ENCODE results near the gene AKAP3. TPM values are rescaled to one million over a fixed set of nuclear protein-coding genes. Genes with fewer than 3 reads are reported as not detected.

Gene AKAP3
- total RNA-seq, 1 experiment from 2014 or later, result 1.6 TPM

DNA sequence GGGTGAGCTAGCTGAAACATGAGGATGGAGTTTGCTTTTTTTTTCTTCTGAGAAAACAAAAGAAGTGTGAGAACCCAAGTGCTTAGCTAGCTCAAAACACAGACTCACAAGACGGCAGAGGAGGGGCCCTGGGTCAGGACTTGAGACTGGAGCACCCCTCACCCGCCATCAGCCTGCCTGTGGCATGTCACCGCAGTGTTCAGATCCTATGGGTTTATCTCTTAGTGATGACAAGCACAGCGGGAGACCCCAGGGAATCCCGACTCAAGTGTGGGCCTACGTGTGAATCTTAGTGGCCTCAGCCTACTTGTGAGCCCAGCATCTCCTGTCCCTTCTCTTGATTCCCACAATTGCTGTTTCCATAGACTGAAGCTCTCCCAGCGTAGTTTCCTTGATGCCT lies 64.0 kb downstream of the AKAP3 start:
- no peaks in the 10 kb centered on the region for H3K9me3 Mint-ChIP-seq (ENCODE audit: unreplicated experiment)
- ChIA-PET POLR2A (no interaction called here), CTCF (no interaction called here)
- Histone ChIP-seq H3K4me1 (no peaks in the 10 kb centered on the region), H3K27me3 (replicated peaks; ENCODE audit: control insufficient read depth, insufficient read depth, low read length) (no peaks in the 10 kb centered on the region; the same call in 1 of the 2 replicates), H3K9me3 (no peaks in the 10 kb centered on the region), H3K4me3 (ENCODE audit: low read depth, low read length) (no peak overlapping the region), H3K36me3 (ENCODE audit: control insufficient read depth, insufficient read depth, low read length) (no peaks in the 10 kb centered on the region)
- H3K4me1 Mint-ChIP-seq (ENCODE audit: low read depth, unreplicated experiment), result no peaks in the 10 kb centered on the region
- no peak overlapping the region for H3K27ac Mint-ChIP-seq (ENCODE audit: unreplicated experiment)
- H3K4me3 Mint-ChIP-seq (ENCODE audit: unreplicated experiment), result no peak overlapping the region
- TF ChIP-seq, protein P1, sequence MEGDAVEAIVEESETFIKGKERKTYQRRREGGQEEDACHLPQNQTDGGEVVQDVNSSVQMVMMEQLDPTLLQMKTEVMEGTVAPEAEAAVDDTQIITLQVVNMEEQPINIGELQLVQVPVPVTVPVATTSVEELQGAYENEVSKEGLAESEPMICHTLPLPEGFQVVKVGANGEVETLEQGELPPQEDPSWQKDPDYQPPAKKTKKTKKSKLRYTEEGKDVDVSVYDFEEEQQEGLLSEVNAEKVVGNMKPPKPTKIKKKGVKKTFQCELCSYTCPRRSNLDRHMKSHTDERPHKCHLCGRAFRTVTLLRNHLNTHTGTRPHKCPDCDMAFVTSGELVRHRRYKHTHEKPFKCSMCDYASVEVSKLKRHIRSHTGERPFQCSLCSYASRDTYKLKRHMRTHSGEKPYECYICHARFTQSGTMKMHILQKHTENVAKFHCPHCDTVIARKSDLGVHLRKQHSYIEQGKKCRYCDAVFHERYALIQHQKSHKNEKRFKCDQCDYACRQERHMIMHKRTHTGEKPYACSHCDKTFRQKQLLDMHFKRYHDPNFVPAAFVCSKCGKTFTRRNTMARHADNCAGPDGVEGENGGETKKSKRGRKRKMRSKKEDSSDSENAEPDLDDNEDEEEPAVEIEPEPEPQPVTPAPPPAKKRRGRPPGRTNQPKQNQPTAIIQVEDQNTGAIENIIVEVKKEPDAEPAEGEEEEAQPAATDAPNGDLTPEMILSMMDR (IDR thresholded peaks at IDR 0.05; ENCODE audit: insufficient read depth in 1 of 2, low read depth in 1 of 2, low read length in 1 of 2, severe bottlenecking in 1 of 2, unreplicated experiment in 1 of 2), result no peak
- no TSS peak for BruUV-seq (replicated peaks)
- peaks cover 38% of the 10 kb centered on the region for H3K27me3 Mint-ChIP-seq (ENCODE audit: insufficient read depth, unreplicated experiment)
- no peak for DNase-seq
- H3K36me3 Mint-ChIP-seq (ENCODE audit: insufficient read depth, unreplicated experiment), result no peaks in the 10 kb centered on the region
- intact Hi-C loops (cut with micrococcal nuclease; ENCODE audit: unreplicated experiment), result no loop called here

DNA sequence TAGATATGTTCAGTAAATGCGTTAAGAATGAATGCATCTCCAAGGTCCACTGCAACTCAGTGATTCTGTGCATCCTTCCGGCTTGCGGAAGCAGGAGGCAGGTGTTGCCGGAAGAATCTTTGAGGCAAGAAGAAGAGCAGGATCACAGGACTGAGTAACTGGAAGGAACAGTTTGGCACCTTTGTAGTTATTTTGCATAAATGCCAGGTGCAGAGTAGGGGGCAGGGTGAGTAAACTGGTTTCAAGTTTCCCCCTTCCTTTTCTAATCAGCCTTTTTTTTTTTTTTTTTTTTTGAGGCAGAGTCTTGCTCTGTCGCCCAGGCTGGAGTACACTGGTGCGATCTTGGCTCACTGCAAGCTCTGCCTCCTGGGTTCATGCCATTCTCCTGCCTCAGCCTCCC lies 64.6 kb downstream of the AKAP3 start:
- H3K4me1 Mint-ChIP-seq (ENCODE audit: low read depth, unreplicated experiment), result no peaks in the 10 kb centered on the region
- TF ChIP-seq, protein P1 (IDR thresholded peaks at IDR 0.05; ENCODE audit: insufficient read depth in 1 of 2, low read depth in 1 of 2, low read length in 1 of 2, severe bottlenecking in 1 of 2, unreplicated experiment in 1 of 2), result no peak
- DNase-seq, result no peak

DNA sequence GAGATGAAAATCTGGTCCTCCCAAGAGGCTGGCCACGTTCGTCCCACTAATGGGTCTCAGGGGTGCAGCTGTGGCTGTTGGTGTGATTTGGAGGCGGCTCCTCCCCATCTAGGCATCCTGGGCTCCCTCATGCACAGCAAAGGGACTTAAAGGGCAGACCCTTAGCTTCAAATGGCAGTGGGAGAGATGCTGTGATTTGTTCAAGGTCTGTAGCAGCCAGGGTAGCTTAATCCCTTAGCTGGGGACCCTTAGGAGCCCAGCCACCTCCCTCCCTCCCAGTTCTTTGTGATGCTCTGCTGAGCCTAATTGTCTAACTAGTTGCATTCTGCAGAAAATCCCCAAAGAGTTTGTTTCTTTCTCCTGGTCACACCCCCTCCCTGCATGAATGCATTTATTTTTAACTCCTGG lies 68.6 kb downstream of the AKAP3 start:
- Mint-ChIP-seq H3K27ac (ENCODE audit: unreplicated experiment) (no peak overlapping the region), H3K27me3 (ENCODE audit: insufficient read depth, unreplicated experiment) (peaks cover 40% of the 10 kb centered on the region), H3K36me3 (ENCODE audit: insufficient read depth, unreplicated experiment) (no peaks in the 10 kb centered on the region), H3K4me1 (ENCODE audit: low read depth, unreplicated experiment) (no peaks in the 10 kb centered on the region), H3K9me3 (ENCODE audit: unreplicated experiment) (no peaks in the 10 kb centered on the region), H3K4me3 (ENCODE audit: unreplicated experiment) (no peak overlapping the region)
- Histone ChIP-seq H3K27me3 (replicated peaks; ENCODE audit: control insufficient read depth, insufficient read depth, low read length) (no peaks in the 10 kb centered on the region; the same call in 1 of the 2 replicates), H3K4me3 (ENCODE audit: low read depth, low read length) (no peak overlapping the region), H3K4me1 (no peaks in the 10 kb centered on the region), H3K36me3 (ENCODE audit: control insufficient read depth, insufficient read depth, low read length) (no peaks in the 10 kb centered on the region), H3K9me3 (no peaks in the 10 kb centered on the region)
- TF ChIP-seq, protein P1 (IDR thresholded peaks at IDR 0.05; ENCODE audit: insufficient read depth in 1 of 2, low read depth in 1 of 2, low read length in 1 of 2, severe bottlenecking in 1 of 2, unreplicated experiment in 1 of 2), result no peak
- no peak for DNase-seq
- ChIA-PET CTCF (interaction anchor here (0.8 to 1.7 kb wide), 2 partner anchors 60 to 178 kb away, joined by 3 to 11 read pairs; no protein-coding TSS in a partner anchor), POLR2A (no interaction called here)
- BruUV-seq (replicated peaks), result no TSS peak
- intact Hi-C loops (cut with micrococcal nuclease; ENCODE audit: unreplicated experiment), result no loop called here

More for the DNA sequence above, 64.6 kb downstream of the AKAP3 start:
- Mint-ChIP-seq H3K27ac (ENCODE audit: unreplicated experiment) (no peak overlapping the region), H3K4me3 (ENCODE audit: unreplicated experiment) (no peak overlapping the region), H3K9me3 (ENCODE audit: unreplicated experiment) (no peaks in the 10 kb centered on the region), H3K27me3 (ENCODE audit: insufficient read depth, unreplicated experiment) (peaks cover 35% of the 10 kb centered on the region), H3K36me3 (ENCODE audit: insufficient read depth, unreplicated experiment) (no peaks in the 10 kb centered on the region)
- Histone ChIP-seq H3K9me3 (no peaks in the 10 kb centered on the region), H3K4me1 (no peaks in the 10 kb centered on the region), H3K36me3 (ENCODE audit: control insufficient read depth, insufficient read depth, low read length) (no peaks in the 10 kb centered on the region), H3K4me3 (ENCODE audit: low read depth, low read length) (no peak overlapping the region), H3K27me3 (replicated peaks; ENCODE audit: control insufficient read depth, insufficient read depth, low read length) (no peaks in the 10 kb centered on the region; the same call in 1 of the 2 replicates)
- CTCF ChIA-PET, result no interaction called here
- intact Hi-C loops (cut with micrococcal nuclease; ENCODE audit: unreplicated experiment), result no loop called here
- POLR2A ChIA-PET, result no interaction called here
- no TSS peak for BruUV-seq (replicated peaks)
